K562 (cell line): ENCODE measurements around the gene RXFP1. TPM values are rescaled to one million over a fixed set of nuclear protein-coding genes. Genes with fewer than 3 reads are reported as not detected.

Source experiments
- ATAC-seq: fragments of 200-7000 bp; cut with Tn5 transposase; 3 replicates; pipeline ENCODE4 v1.9.1; 2020; ENCODE audit warnings: moderate library complexity
- BruUV-seq: library from RNA; stranded (reverse); fragments of 400-500 nt; replicated peaks from 2 replicates; lab custom pipeline; 2021; lab: Mats Ljungman, UMichigan
- CTCF ChIA-PET: fragments of 300-600 bp; formaldehyde crosslinking; extraction: SDS; loops from one replicate; lab custom pipeline; 2021; ENCODE audit warnings: low intra/inter-chr PET ratio; lab: Yijun Ruan, JAX
- POLR2A ChIA-PET: fragments of 300-600, 350-650 bp; sonication (Branson Sonifier 250); formaldehyde crosslinking; extraction: SDS; loops from one replicate; lab custom pipeline; 2021; ENCODE audit warnings: antibody characterized with exemption, inconsistent platforms; lab: Yijun Ruan, JAX
- DNase-seq, 4 experiments: peaks; one replicate each; pipeline versions ENCODE4 v3.0.0 to v3.0.0-alpha.2; 2011 to 2018; ENCODE audit warnings: low spot score in 3 of 4, mixed read lengths in 3 of 4; ENCODE audit errors: extremely low read depth in 1 of 4
- FAIRE-seq: peaks from 2 replicates; lab custom pipeline; 2011; peaks lifted over from hg19 to GRCh38; lab: Jason Lieb, UNC
- H2AFZ ChIP-seq: 2 replicates; pipeline ENCODE4 v1.6.0; 2011; ENCODE audit warnings: low read depth, low read length, control low read depth, inconsistent platforms
- H3K27ac ChIP-seq: fragments of 200-600 bp; 3 replicates; pipeline ENCODE4 v1.8.0; 2011; ENCODE audit warnings: low read depth, mild to moderate bottlenecking, control low read depth, inconsistent platforms, low read length, moderate library complexity, mixed read lengths; ENCODE audit errors: extremely low read depth
- H3K27me3 ChIP-seq, 2 experiments: fragments of 300-600 bp in 1 of 2; 2 replicates in 1 of 2; 3 replicates in 1 of 2; pipeline versions ENCODE4 v1.6.0 to v1.8.0; 2011; ENCODE audit warnings: inconsistent platforms in 2 of 2, low read length in 2 of 2, mild to moderate bottlenecking in 1 of 2, mixed read lengths in 1 of 2, moderate library complexity in 1 of 2; ENCODE audit not compliant: control insufficient read depth in 2 of 2, insufficient read depth in 2 of 2
- H3K36me3 ChIP-seq: fragments of 300-600 bp; 3 replicates; pipeline ENCODE4 v1.8.0; 2011; ENCODE audit warnings: mild to moderate bottlenecking, low read length, inconsistent platforms; ENCODE audit not compliant: control insufficient read depth, insufficient read depth
- H3K4me1 ChIP-seq, 2 experiments: fragments of 200-600 bp in 1 of 2; replicated peaks in 1 of 2; 2 replicates in 1 of 2; 3 replicates in 1 of 2; pipeline versions ENCODE4 v1.5.1 to v1.8.0; 2011; ENCODE audit warnings: inconsistent platforms in 2 of 2, low read length in 2 of 2, mild to moderate bottlenecking in 1 of 2, mixed read lengths in 1 of 2, moderate library complexity in 1 of 2; ENCODE audit not compliant: control insufficient read depth in 2 of 2, insufficient read depth in 2 of 2
- H3K4me2 ChIP-seq: 2 replicates; pipeline ENCODE4 v1.6.1; 2011; ENCODE audit warnings: low read length, control low read depth, inconsistent platforms, mixed read lengths; ENCODE audit not compliant: insufficient read depth
- H3K4me3 ChIP-seq: fragments of 200-600 bp; sonication (generic), shearing (Covaris generic); 2 replicates; pipeline ENCODE4 v1.5.1; 2016; ENCODE audit warnings: control low read depth, inconsistent platforms
- H3K79me2 ChIP-seq: fragments of 200-600 bp; 3 replicates; pipeline ENCODE4 v1.8.0; 2011; ENCODE audit warnings: low read length, inconsistent platforms; ENCODE audit not compliant: control insufficient read depth, insufficient read depth
- H3K9ac ChIP-seq, 2 experiments: 2 replicates each; pipeline versions ENCODE4 v1.6.0 to v1.6.1; 2011; ENCODE audit warnings: low read depth in 2 of 2, low read length in 2 of 2, control low read depth in 1 of 2, inconsistent platforms in 1 of 2, mild to moderate bottlenecking in 1 of 2, mixed read lengths in 1 of 2; ENCODE audit not compliant: insufficient read depth in 1 of 2
- H3K9me1 ChIP-seq: one replicate; pipeline ENCODE4 v1.6.0; 2011; ENCODE audit warnings: inconsistent platforms, mild to moderate bottlenecking, low read length, moderate library complexity; ENCODE audit not compliant: control insufficient read depth, insufficient read depth
- H3K9me3 ChIP-seq: replicated peaks from 2 replicates; pipeline ENCODE4 v1.5.1; 2011; ENCODE audit warnings: low read depth, low read length, inconsistent platforms; ENCODE audit not compliant: control insufficient read depth, insufficient read depth
- H4K20me1 ChIP-seq: replicated peaks from 2 replicates; pipeline ENCODE4 v1.6.1; 2011; ENCODE audit warnings: low read length, inconsistent platforms, mixed read lengths; ENCODE audit not compliant: control insufficient read depth, insufficient read depth
- AFF1 ChIP-seq, 2 experiments: fragments of 450-650 bp; IDR thresholded peaks; 2 replicates each; pipeline ENCODE4 v1.6.1; 2018; ENCODE audit warnings: mild to moderate bottlenecking in 2 of 2, low read depth in 1 of 2; ENCODE audit not compliant: partially characterized antibody in 2 of 2
- ESRRA ChIP-seq: fragments of 450-650 bp; IDR thresholded peaks from 2 replicates; pipeline ENCODE4 v1.6.1; 2014; ENCODE audit warnings: low read depth, mild to moderate bottlenecking, moderate library complexity, borderline replicate concordance
- KLF10 ChIP-seq: fragments of 250-450 bp; sonication (Bioruptor Pico); IDR thresholded peaks from 2 replicates; pipeline ENCODE4 v1.6.1; 2021; ENCODE audit warnings: matching md5 sums
- NFIX ChIP-seq: fragments of 250-450 bp; sonication (Bioruptor Pico); IDR thresholded peaks from 2 replicates; pipeline ENCODE4 v1.4.0; 2020; ENCODE audit warnings: low read depth, mild to moderate bottlenecking, moderate library complexity
- TCF7 ChIP-seq: sonication (generic); IDR thresholded peaks from 2 replicates; pipeline ENCODE4 v1.6.1; 2016; ENCODE audit warnings: antibody characterized with exemption, borderline replicate concordance
- TSHZ1 ChIP-seq: fragments of 250-450 bp; sonication (Bioruptor Pico); IDR thresholded peaks from 2 replicates; pipeline ENCODE4 v1.4.0; 2020; ENCODE audit warnings: mild to moderate bottlenecking, moderate library complexity
- ZC3H8 ChIP-seq: fragments of 450-650 bp; IDR thresholded peaks from 2 replicates; pipeline ENCODE4 v1.6.1; 2017
- ZFP30 ChIP-seq: fragments of 250-450 bp; sonication (Bioruptor Pico); IDR thresholded peaks from 2 replicates; pipeline ENCODE4 v1.8.0; 2022; ENCODE audit warnings: moderate library complexity, mild to moderate bottlenecking, inconsistent platforms, borderline replicate concordance
- ZNF12 ChIP-seq: sonication (generic); formaldehyde crosslinking; IDR thresholded peaks from 2 replicates; pipeline ENCODE4 v1.4.0; 2020; ENCODE audit warnings: mild to moderate bottlenecking, missing genetic modification reagents
- ZNF174 ChIP-seq: fragments of 250-450 bp; sonication (Bioruptor Pico); IDR thresholded peaks from 2 replicates; pipeline ENCODE4 v1.4.0; 2020; ENCODE audit warnings: mild to moderate bottlenecking
- ZNF512 ChIP-seq: IDR thresholded peaks from 2 replicates; pipeline ENCODE4 v1.6.1; 2016; ENCODE audit warnings: missing genetic modification characterization, missing compliant biosample characterization
- ZNF76 ChIP-seq: fragments of 250-450 bp; sonication (Bioruptor Pico); IDR thresholded peaks from 2 replicates; pipeline ENCODE4 v1.4.0; 2020; ENCODE audit warnings: mild to moderate bottlenecking, moderate library complexity, borderline replicate concordance
- WGBS: fragments of 100-300 bp; shearing (Covaris generic); methylation state at CpG from one replicate; pipeline ENCODE4 v1.1.6; 2016; ENCODE audit warnings: low coverage, mixed read lengths; ENCODE audit not compliant: insufficient coverage; ENCODE audit errors: missing lambda C conversion rate; 5-methylcytosine and 5-hydroxymethylcytosine counted together
- in situ Hi-C: fragments of 300-500 bp; cut with MboI; formaldehyde crosslinking; loops from 4 replicates; pipeline ENCODE4 v1.15.0; 2018; ENCODE audit warnings: inconsistent platforms, mixed read lengths
- intact Hi-C: fragments of 100-400 bp; cut with micrococcal nuclease; formaldehyde crosslinking; loops from 2 replicates; pipeline ENCODE4 v1.14.2; 2022
- polyA plus RNA-seq, 8 experiments: library from polyadenylated mRNA; depleted of rRNA in 4 of 8; stranded (reverse) in 5 of 8; unstranded in 3 of 8; fragments of >200 nt; fragmentation: Nextera tagmentation in 2 of 8; fragmentation: Illumina TruSeq in 1 of 8; extraction: Ambion mirVana in 2 of 8; extraction: Trizol in 1 of 8; gene quantifications; 2 replicates each; pipeline versions ENCODE4 v1.2.1 to v1.2.3, GENCODE V29; 2011 to 2014; ENCODE audit warnings: inconsistent platforms in 1 of 8, missing spikeins in 1 of 8
- total RNA-seq, 7 experiments: library from RNA; depleted of rRNA in 6 of 7; stranded (reverse); fragments of >200 nt in 6 of 7; fragmentation: Illumina TruSeq in 2 of 7; extraction: Trizol in 2 of 7; gene quantifications; 2 replicates each; pipeline versions ENCODE4 v1.2.1 to v1.2.3, GENCODE V29; 2011 to 2021; ENCODE audit warnings: low replicate concordance in 1 of 7

Gene RXFP1
- total and polyA plus RNA-seq, 9 of the 15 experiments (the other 6 are each of a cell fraction or from before 2014, with no cell fraction given) = 0.03 to 0.06 (median 0.04) TPM; not detected in 6

- ChIA-PET CTCF (no interaction called here), POLR2A (no interaction called here)
- BruUV-seq = no TSS peak
- Histone ChIP-seq H3K36me3 (no peaks in the 10 kb centered on the region), H3K9me3 (no peaks in the 10 kb centered on the region), H4K20me1 (no peaks in the 10 kb centered on the region), H3K4me3 (no peak overlapping the region), H3K4me2 (no peak overlapping the region), H3K27ac (no peak overlapping the region), H3K79me2 (no peaks in the 10 kb centered on the region), H3K9me1 (no peaks in the 10 kb centered on the region), H3K9ac (no peak overlapping the region), H2AFZ (no peak overlapping the region), H3K27me3 (no peaks in the 10 kb centered on the region; a peak in 1 of 5 replicates), H3K4me1 (no peaks in the 10 kb centered on the region)
- in situ Hi-C loops (no loop called here), intact Hi-C loops (no loop called here)
- no peak for FAIRE-seq
- TF ChIP-seq ZNF512 (tag) (no peak), ZNF12 (CRISPR knock-in tag) (no peak), KLF10 (CRISPR knock-in tag) (no peak), ZNF76 (no peak), TCF7 (no peak), TSHZ1 (CRISPR knock-in tag) (no peak), ZFP30 (CRISPR knock-in tag) (no peak), AFF1 (IDR thresholded peaks at IDR 0.05; ENCODE audit: low read depth in 1 of 2, partially characterized antibody in 2 of 2) (no peak), ZNF174 (CRISPR knock-in tag) (no peak), NFIX (CRISPR knock-in tag) (no peak), ESRRA (no peak), ZC3H8 (no peak)
- 0% methylated on average over 1 of the region's 1 CpG for WGBS
- DNase-seq = no peak
- no peak for ATAC-seq
These were observed 91.4 kb downstream of the RXFP1 start for GRCh38 chr4:158613046-158613445.
